Measurements from ENCODE around the gene NCOR1. TPM values are rescaled to one million over a fixed set of nuclear protein-coding genes. Genes with fewer than 3 reads are reported as not detected.

The NCOR1 gene
- total and polyA plus RNA-seq, 2 experiments from 2014 or later, result 102 to 132 TPM

GRCh38 chr17:16262201-16262600, 46.9 kb upstream of the NCOR1 start:
- Mint-ChIP-seq H3K27ac (no peak overlapping the region), H3K27me3 (ENCODE audit: insufficient read depth, low read depth, poor library complexity) (no peaks in the 10 kb centered on the region), H3K4me3 (no peak overlapping the region), H3K4me1 (no peaks in the 10 kb centered on the region), H3K9me3 (peaks cover 10% of the 10 kb centered on the region), H3K36me3 (ENCODE audit: low read depth) (peaks cover 26% of the 10 kb centered on the region)
- Histone ChIP-seq H3K27me3 (ENCODE audit: insufficient read depth) (no peaks in the 10 kb centered on the region), H3K4me2 (no peak overlapping the region), H3F3A (replicated peaks; ENCODE audit: low read depth) (no peaks in the 10 kb centered on the region), H3K36me3 (ENCODE audit: insufficient read depth) (no peaks in the 10 kb centered on the region), H3K4me1 (ENCODE audit: insufficient read depth) (no peaks in the 10 kb centered on the region), H3K79me2 (replicated peaks; ENCODE audit: insufficient read depth) (no peaks in the 10 kb centered on the region), H4K20me1 (replicated peaks; ENCODE audit: insufficient read depth) (0 out of 2 replicates have a peak, but pooled peaks cover 6% of the 10 kb centered on the region), H3K4me3 (no peak overlapping the region), H2AFZ (no peak overlapping the region), H3K9me2 (ENCODE audit: insufficient read depth) (no peaks in the 10 kb centered on the region), H3K27ac (ENCODE audit: low read depth) (no peak overlapping the region)
- no peak for ATAC-seq
- no peak for DNase-seq (ENCODE audit: low spot score)
- TF ChIP-seq CREB1 (CRISPR knock-in tag; IDR thresholded peaks at IDR 0.05; ENCODE audit: low read depth), result no peak
- no peak for TF ChIP-seq STAT1 (IDR thresholded peaks at IDR 0.05; ENCODE audit: unreplicated experiment)
- TF ChIP-seq EZH2 (IDR thresholded peaks at IDR 0.05; ENCODE audit: low read depth, unreplicated experiment), result no peak
- TF ChIP-seq CTCF (conservative IDR thresholded peaks at IDR 0.05; ENCODE audit: low read depth in 2 of 2), result no peak
- no peak for TF ChIP-seq NANOG (IDR thresholded peaks at IDR 0.05; ENCODE audit: borderline replicate concordance)
- TF ChIP-seq ZNF462 (CRISPR knock-in tag; IDR thresholded peaks at IDR 0.05), result no peak
- TF ChIP-seq REST (IDR thresholded peaks at IDR 0.05; ENCODE audit: unreplicated experiment), result no peak
- no peak for TF ChIP-seq JUNB (IDR thresholded peaks at IDR 0.05; ENCODE audit: unreplicated experiment)
- no peak for TF ChIP-seq ZNF331 (CRISPR knock-in tag; IDR thresholded peaks at IDR 0.05; ENCODE audit: low read depth)
- no peak for TF ChIP-seq EZH2phosphoT487 (IDR thresholded peaks at IDR 0.05; ENCODE audit: unreplicated experiment)
- TF ChIP-seq POLR2AphosphoS5 (IDR thresholded peaks at IDR 0.05; ENCODE audit: low read depth), result no peak
- no peak for TF ChIP-seq ZNF114 (CRISPR knock-in tag; IDR thresholded peaks at IDR 0.05)
- no peak for TF ChIP-seq ETS1 (IDR thresholded peaks at IDR 0.05)

Measured in GM23338 (cell line).